IPS-18c (cell line): ENCODE results near the gene TRAK2.
"Not testable (repeated sequence)": the region's sequence is repeated elsewhere in the genome, so short reads cannot be mapped to it uniquely, and the experiment has no call there.

Experiments
- H3K4me3 ChIP-seq: 2 replicates; pipeline ENCODE4 v1.7.0; 2013; ENCODE audit warnings: low read depth, mild to moderate bottlenecking, low read length, moderate library complexity; ENCODE audit not compliant: insufficient read depth
- H3K9me3 ChIP-seq: one replicate; pipeline ENCODE4 v1.6.1; 2013; ENCODE audit warnings: mild to moderate bottlenecking, low read length, moderate library complexity; ENCODE audit not compliant: control insufficient read depth, insufficient read depth

TRAK2 gene

GRCh38 chr2:201402651-201403562 lies 48.4 kb downstream of the TRAK2 start:
- H3K9me3 ChIP-seq = no peaks in the 10 kb centered on the region

GRCh38 chr2:201401815-201402214 lies 49.4 kb downstream of the TRAK2 start:
- H3K4me3 ChIP-seq = no peak overlapping the region

More at GRCh38 chr2:201402651-201403562, 48.4 kb downstream of the TRAK2 start:
- no peak overlapping the region for H3K4me3 ChIP-seq

GRCh38 chr2:201396595-201396994 lies 54.7 kb downstream of the TRAK2 start:
- no peaks in the 10 kb centered on the region for H3K9me3 ChIP-seq
- no peak overlapping the region for H3K4me3 ChIP-seq

More at GRCh38 chr2:201401815-201402214, 49.4 kb downstream of the TRAK2 start:
- no peaks in the 10 kb centered on the region for H3K9me3 ChIP-seq

GRCh38 chr2:201383136-201383535 lies 68.1 kb downstream of the TRAK2 start:
- Histone ChIP-seq H3K4me3 (no peak overlapping the region), H3K9me3 (no peaks in the 10 kb centered on the region)

GRCh38 chr2:201378496-201379397 lies 72.5 kb downstream of the TRAK2 start:
- no peaks in the 10 kb centered on the region for H3K9me3 ChIP-seq
- H3K4me3 ChIP-seq = no peak overlapping the region

- Histone ChIP-seq H3K9me3 (no peaks in the 10 kb centered on the region), H3K4me3 (no peak overlapping the region)
Observed at GRCh38 chr2:201377218-201377617, 74.0 kb downstream of the TRAK2 start.

- H3K9me3 ChIP-seq = no peaks in the 10 kb centered on the region
- no peak overlapping the region for H3K4me3 ChIP-seq
Observed at GRCh38 chr2:201369775-201370174, 81.5 kb downstream of the TRAK2 start.

- H3K4me3 ChIP-seq, H3K9me3 ChIP-seq: not testable (repeated sequence)
Observed at GRCh38 chr2:201369318-201369717, 81.9 kb downstream of the TRAK2 start.

GRCh38 chr2:201366146-201366545 lies 85.1 kb downstream of the TRAK2 start:
- Histone ChIP-seq H3K9me3 (no peaks in the 10 kb centered on the region), H3K4me3 (no peak overlapping the region)

- no peaks in the 10 kb centered on the region for H3K9me3 ChIP-seq
- H3K4me3 ChIP-seq = no peak overlapping the region
Observed at GRCh38 chr2:201363857-201364560, 87.2 kb downstream of the TRAK2 start.

- Histone ChIP-seq H3K4me3 (no peak overlapping the region), H3K9me3 (no peaks in the 10 kb centered on the region)
Observed at GRCh38 chr2:201362396-201362795, 88.9 kb downstream of the TRAK2 start.

GRCh38 chr2:201361078-201361733 lies 90.1 kb downstream of the TRAK2 start:
- Histone ChIP-seq H3K9me3 (no peaks in the 10 kb centered on the region), H3K4me3 (no peak overlapping the region)

GRCh38 chr2:201360256-201360655 lies 91.0 kb downstream of the TRAK2 start:
- no peaks in the 10 kb centered on the region for H3K9me3 ChIP-seq

GRCh38 chr2:201358684-201359083 lies 92.6 kb downstream of the TRAK2 start:
- Histone ChIP-seq H3K9me3 (no peaks in the 10 kb centered on the region), H3K4me3 (no peak overlapping the region)

More at GRCh38 chr2:201360256-201360655, 91.0 kb downstream of the TRAK2 start:
- no peak overlapping the region for H3K4me3 ChIP-seq

GRCh38 chr2:201357221-201357620 lies 94.0 kb downstream of the TRAK2 start, which contains the start of gene FLACC1:
FLACC1 (minus strand) TSS chr2:201357345; CDS start chr2:201351404, 5,941 bp downstream.
- Histone ChIP-seq H3K4me3 (no peak within 1 kb of the TSS), H3K9me3 (no peaks in the 10 kb centered on the region)

GRCh38 chr2:201353116-201353515 lies 98.1 kb downstream of the TRAK2 start:
- Histone ChIP-seq H3K4me3 (no peak overlapping the region), H3K9me3 (no peaks in the 10 kb centered on the region)

- H3K4me3 ChIP-seq = no peak overlapping the region
- H3K9me3 ChIP-seq = peaks cover 2% of the 10 kb centered on the region
Observed at GRCh38 chr2:201350879-201351278, 100.4 kb downstream of the TRAK2 start.
